ENCODE data around the gene HES4.

HES4 gene

DNA sequence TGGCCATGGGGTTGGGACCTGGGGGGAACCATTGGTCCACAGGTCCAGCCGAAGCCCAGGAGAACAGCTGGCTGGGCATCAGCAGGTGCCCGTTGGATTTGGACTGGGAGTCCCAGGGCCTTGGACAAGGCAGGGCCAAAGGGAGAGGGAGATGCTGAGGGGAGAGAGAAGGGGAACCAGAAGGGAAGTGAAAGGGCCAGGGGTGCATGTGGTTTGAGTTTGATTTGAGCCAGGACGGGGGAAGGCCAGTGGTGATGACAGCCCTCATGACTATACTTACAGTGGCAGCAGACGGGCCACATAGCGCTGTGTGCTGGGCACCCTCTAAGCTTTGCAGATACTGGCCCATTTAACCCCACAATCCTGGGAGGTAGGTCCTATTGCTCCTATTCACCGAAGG, 38.8 kb upstream of the HES4 start:
- no peaks in the 10 kb centered on the region for H3K79me2 ChIP-seq (ENCODE audit: insufficient read depth, low read length)
- no peaks in the 10 kb centered on the region for H3K4me1 ChIP-seq (ENCODE audit: insufficient read depth, low read length, severe bottlenecking)
- no peak overlapping the region for H3K9ac ChIP-seq (ENCODE audit: low read length)
- H3K27me3 ChIP-seq (ENCODE audit: insufficient read depth, low read length): peaks cover 12% of the 10 kb centered on the region; the same call in 1 of the 2 replicates
- H3K4me2 ChIP-seq (ENCODE audit: low read length): no peak overlapping the region
- no peak overlapping the region for H3K27ac ChIP-seq (ENCODE audit: low read depth, low read length, poor library complexity, severe bottlenecking)
- no peak overlapping the region for H3K4me3 ChIP-seq (ENCODE audit: low read depth, low read length, poor library complexity, severe bottlenecking)
- no peaks in the 10 kb centered on the region for H3K9me3 ChIP-seq (ENCODE audit: low read length)
- no peaks in the 10 kb centered on the region for H3K36me3 ChIP-seq (ENCODE audit: insufficient read depth, low read length)
- no peaks in the 10 kb centered on the region for H4K20me1 ChIP-seq (ENCODE audit: insufficient read depth, low read length)
- no peak overlapping the region for H2AFZ ChIP-seq (ENCODE audit: low read length)
- no peak for TF ChIP-seq EZH2 (IDR thresholded peaks at IDR 0.05; ENCODE audit: borderline replicate concordance, low read length)
- TF ChIP-seq, protein P1, sequence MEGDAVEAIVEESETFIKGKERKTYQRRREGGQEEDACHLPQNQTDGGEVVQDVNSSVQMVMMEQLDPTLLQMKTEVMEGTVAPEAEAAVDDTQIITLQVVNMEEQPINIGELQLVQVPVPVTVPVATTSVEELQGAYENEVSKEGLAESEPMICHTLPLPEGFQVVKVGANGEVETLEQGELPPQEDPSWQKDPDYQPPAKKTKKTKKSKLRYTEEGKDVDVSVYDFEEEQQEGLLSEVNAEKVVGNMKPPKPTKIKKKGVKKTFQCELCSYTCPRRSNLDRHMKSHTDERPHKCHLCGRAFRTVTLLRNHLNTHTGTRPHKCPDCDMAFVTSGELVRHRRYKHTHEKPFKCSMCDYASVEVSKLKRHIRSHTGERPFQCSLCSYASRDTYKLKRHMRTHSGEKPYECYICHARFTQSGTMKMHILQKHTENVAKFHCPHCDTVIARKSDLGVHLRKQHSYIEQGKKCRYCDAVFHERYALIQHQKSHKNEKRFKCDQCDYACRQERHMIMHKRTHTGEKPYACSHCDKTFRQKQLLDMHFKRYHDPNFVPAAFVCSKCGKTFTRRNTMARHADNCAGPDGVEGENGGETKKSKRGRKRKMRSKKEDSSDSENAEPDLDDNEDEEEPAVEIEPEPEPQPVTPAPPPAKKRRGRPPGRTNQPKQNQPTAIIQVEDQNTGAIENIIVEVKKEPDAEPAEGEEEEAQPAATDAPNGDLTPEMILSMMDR (IDR thresholded peaks at IDR 0.05; ENCODE audit: low read length): no peak
- no peaks in the 10 kb centered on the region for H3K9me2 ChIP-seq (ENCODE audit: low read depth, low read length)
- no peaks in the 10 kb centered on the region for H3F3A ChIP-seq (ENCODE audit: insufficient read depth, low read length)

DNA sequence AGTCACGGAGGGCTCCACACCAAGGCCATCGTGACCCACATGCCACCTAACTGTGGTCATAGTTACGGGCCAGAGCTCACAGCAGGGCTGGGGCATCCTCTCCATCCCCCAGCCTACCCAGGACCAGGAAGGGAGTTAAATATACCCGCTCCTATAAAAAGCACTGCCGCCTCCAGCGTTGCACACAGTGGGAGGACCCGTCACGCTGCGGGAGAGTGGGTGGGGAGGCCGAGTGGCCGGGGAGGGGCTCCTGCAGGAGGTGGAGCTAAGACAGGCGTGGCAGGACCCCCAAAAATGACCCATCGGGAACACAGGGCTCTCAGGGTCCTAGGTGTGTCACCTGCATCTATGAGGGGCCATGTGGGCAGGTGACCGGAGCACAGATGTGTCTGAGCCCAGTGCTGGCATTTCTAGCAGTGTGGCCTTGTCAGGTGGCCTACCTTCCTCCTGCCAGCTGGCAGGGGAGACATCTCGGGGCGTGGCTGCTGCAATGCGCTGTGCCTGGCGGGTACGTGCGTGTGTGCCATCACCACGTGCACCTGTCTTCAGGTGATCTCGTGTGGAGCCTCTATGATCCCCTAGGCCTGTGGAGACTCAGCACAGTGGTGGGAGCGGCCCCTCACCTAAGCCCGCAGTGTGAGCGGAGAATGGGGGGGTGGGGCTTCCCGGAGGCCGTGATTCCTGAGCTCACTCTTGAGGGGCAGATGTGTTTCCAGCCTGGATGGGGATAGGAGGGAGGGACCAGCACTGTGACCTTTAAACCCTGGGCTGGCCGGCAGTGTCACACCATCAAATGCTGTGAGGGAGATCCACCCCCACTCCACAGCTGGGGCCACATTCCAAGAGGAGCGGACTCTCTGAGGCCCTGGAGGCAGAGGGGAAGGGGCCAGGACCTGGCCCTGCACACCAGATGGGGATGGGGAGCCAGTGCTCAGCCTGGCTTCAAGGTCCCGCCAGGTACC, 37.8 kb upstream of the HES4 start:
- Histone ChIP-seq H3F3A (ENCODE audit: insufficient read depth, low read length) (no peaks in the 10 kb centered on the region), H3K4me1 (ENCODE audit: insufficient read depth, low read length, severe bottlenecking) (peaks cover 3% of the 10 kb centered on the region), H2AFZ (ENCODE audit: low read length) (no peak overlapping the region), H3K27ac (ENCODE audit: low read depth, low read length, poor library complexity, severe bottlenecking) (no peak overlapping the region), H3K79me2 (ENCODE audit: insufficient read depth, low read length) (no peaks in the 10 kb centered on the region), H4K20me1 (ENCODE audit: insufficient read depth, low read length) (no peaks in the 10 kb centered on the region), H3K4me2 (ENCODE audit: low read length) (no peak overlapping the region), H3K36me3 (ENCODE audit: insufficient read depth, low read length) (no peaks in the 10 kb centered on the region), H3K9me3 (ENCODE audit: low read length) (no peaks in the 10 kb centered on the region), H3K9ac (ENCODE audit: low read length) (no peak overlapping the region), H3K9me2 (ENCODE audit: low read depth, low read length) (no peaks in the 10 kb centered on the region), H3K27me3 (ENCODE audit: insufficient read depth, low read length) (peaks cover 12% of the 10 kb centered on the region; the same call in 1 of the 2 replicates), H3K4me3 (ENCODE audit: low read depth, low read length, poor library complexity, severe bottlenecking) (no peak overlapping the region)
- TF ChIP-seq, protein P1 (IDR thresholded peaks at IDR 0.05; ENCODE audit: low read length): no peak
- no peak for TF ChIP-seq EZH2 (IDR thresholded peaks at IDR 0.05; ENCODE audit: borderline replicate concordance, low read length)

DNA sequence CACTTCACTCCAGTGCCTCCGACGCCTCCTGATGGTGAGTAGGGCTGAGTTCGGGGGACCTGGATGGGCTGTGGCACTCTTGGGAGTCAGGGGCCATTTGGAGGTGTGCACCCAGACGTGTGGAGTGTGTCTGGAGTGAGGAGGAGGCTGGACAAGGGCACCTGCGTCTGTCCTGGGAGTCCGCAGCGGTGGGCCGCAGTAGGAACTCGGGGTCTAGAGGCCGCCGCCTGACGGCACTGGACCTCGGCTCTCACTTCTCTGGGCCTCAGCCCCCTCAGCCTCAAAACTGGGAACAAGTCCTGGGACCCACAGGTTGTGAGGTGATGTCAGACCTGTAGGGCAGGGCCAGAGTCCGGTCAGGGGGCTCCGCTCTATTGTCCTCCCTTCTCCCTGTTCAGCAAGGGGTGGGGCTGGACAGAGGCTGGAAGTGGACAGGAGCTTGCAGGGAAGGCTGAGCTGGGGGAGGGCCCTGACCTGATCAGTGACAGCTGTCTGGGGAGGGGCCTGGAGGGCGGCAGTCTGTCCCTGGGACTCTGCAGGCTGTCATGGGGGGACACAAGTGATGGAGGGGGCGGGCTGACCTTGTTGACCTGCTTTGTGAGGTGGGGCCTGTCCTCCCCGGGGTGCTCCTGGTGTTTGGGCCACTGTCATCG, 35.5 kb upstream of the HES4 start:
- Histone ChIP-seq H4K20me1 (ENCODE audit: insufficient read depth, low read length) (no peaks in the 10 kb centered on the region), H3K4me2 (ENCODE audit: low read length) (no peak overlapping the region), H3K36me3 (ENCODE audit: insufficient read depth, low read length) (no peaks in the 10 kb centered on the region), H3K4me1 (ENCODE audit: insufficient read depth, low read length, severe bottlenecking) (peaks cover 6% of the 10 kb centered on the region), H3K27ac (ENCODE audit: low read depth, low read length, poor library complexity, severe bottlenecking) (no peak overlapping the region), H3K9me3 (ENCODE audit: low read length) (no peaks in the 10 kb centered on the region), H3F3A (ENCODE audit: insufficient read depth, low read length) (no peaks in the 10 kb centered on the region), H3K9ac (ENCODE audit: low read length) (no peak overlapping the region), H3K79me2 (ENCODE audit: insufficient read depth, low read length) (no peaks in the 10 kb centered on the region), H2AFZ (ENCODE audit: low read length) (no peak overlapping the region), H3K9me2 (ENCODE audit: low read depth, low read length) (no peaks in the 10 kb centered on the region), H3K27me3 (ENCODE audit: insufficient read depth, low read length) (peaks cover 12% of the 10 kb centered on the region; the same call in 1 of the 2 replicates), H3K4me3 (ENCODE audit: low read depth, low read length, poor library complexity, severe bottlenecking) (no peak overlapping the region)
- TF ChIP-seq EZH2 (IDR thresholded peaks at IDR 0.05; ENCODE audit: borderline replicate concordance, low read length): no peak
- TF ChIP-seq, protein P1 (IDR thresholded peaks at IDR 0.05; ENCODE audit: low read length): no peak

Data from OCI-LY1 (cell line).